OCI-LY3 (cell line): ENCODE data around the gene HIVEP3.
A peak's percentile ranks its signal among the peaks of the same experiment; 100 is the strongest.

Experiments used
- H2AFZ ChIP-seq: fragments of 200-600, 300-600 bp; shearing (Covaris generic); 2 replicates; pipeline ENCODE4 v1.6.0; 2014; ENCODE audit warnings: antibody characterized with exemption, low read depth, low read length
- H3K27ac ChIP-seq: fragments of 200-600, 300-600 bp; sonication (generic); 2 replicates; pipeline ENCODE4 v1.5.1; 2014; ENCODE audit warnings: mild to moderate bottlenecking, low read length, moderate library complexity, mixed read lengths
- H3K27me3 ChIP-seq: fragments of 200-600, 300-600 bp; sonication (generic); 2 replicates; pipeline ENCODE4 v1.6.1; 2014; ENCODE audit warnings: low read depth, low read length, mixed read lengths
- H3K36me3 ChIP-seq: fragments of 200-600, 300-600 bp; sonication (generic); replicated peaks from 2 replicates; pipeline ENCODE3; 2014; ENCODE audit warnings: low read depth, low read length, mixed read lengths
- H3K4me1 ChIP-seq: fragments of 300-600, 200-600 bp; sonication (generic); 2 replicates; pipeline ENCODE4 v1.6.1; 2014; ENCODE audit warnings: low read length, mixed read lengths
- H3K4me2 ChIP-seq: fragments of 200-600, 300-600 bp; sonication (generic); 2 replicates; pipeline ENCODE4 v1.6.1; 2014; ENCODE audit warnings: low read length, mixed read lengths
- H3K4me3 ChIP-seq: fragments of 300-600, 200-600 bp; sonication (generic); 2 replicates; pipeline ENCODE4 v1.5.1; 2014; ENCODE audit warnings: antibody characterized with exemption, mild to moderate bottlenecking, low read length, moderate library complexity
- H3K79me2 ChIP-seq: fragments of 300-600, 200-600 bp; shearing (Covaris generic); 2 replicates; pipeline ENCODE4 v1.6.1; 2014; ENCODE audit warnings: mild to moderate bottlenecking, low read length, mixed read lengths
- H3K9ac ChIP-seq: fragments of 300-600, 200-600 bp; shearing (Covaris generic); 2 replicates; pipeline ENCODE4 v1.6.0; 2014; ENCODE audit warnings: mild to moderate bottlenecking, low read length, moderate library complexity
- H3K9me3 ChIP-seq: fragments of 200-600, 300-600 bp; shearing (Covaris generic); 2 replicates; pipeline ENCODE4 v1.6.1; 2014; ENCODE audit warnings: low read length, mixed read lengths; ENCODE audit not compliant: insufficient read depth
- H4K20me1 ChIP-seq: fragments of 200-600, 300-600 bp; sonication (generic); 2 replicates; pipeline ENCODE4 v1.6.1; 2016; ENCODE audit warnings: low read length, mixed read lengths; ENCODE audit not compliant: insufficient read depth
- EZH2phosphoT487 ChIP-seq: fragments of 200-600 bp; shearing (Covaris generic); IDR thresholded peaks from 2 replicates; pipeline ENCODE4 v1.6.1; 2018; ENCODE audit warnings: antibody characterized with exemption, mixed run types, low read depth
- TF ChIP-seq, protein P1 (sequence below): fragments of 200-600, 300-600 bp; sonication (generic); IDR thresholded peaks from 2 replicates; pipeline ENCODE4 v1.5.1; 2014; ENCODE audit warnings: antibody characterized with exemption, low read length, low read depth

Gene HIVEP3

DNA sequence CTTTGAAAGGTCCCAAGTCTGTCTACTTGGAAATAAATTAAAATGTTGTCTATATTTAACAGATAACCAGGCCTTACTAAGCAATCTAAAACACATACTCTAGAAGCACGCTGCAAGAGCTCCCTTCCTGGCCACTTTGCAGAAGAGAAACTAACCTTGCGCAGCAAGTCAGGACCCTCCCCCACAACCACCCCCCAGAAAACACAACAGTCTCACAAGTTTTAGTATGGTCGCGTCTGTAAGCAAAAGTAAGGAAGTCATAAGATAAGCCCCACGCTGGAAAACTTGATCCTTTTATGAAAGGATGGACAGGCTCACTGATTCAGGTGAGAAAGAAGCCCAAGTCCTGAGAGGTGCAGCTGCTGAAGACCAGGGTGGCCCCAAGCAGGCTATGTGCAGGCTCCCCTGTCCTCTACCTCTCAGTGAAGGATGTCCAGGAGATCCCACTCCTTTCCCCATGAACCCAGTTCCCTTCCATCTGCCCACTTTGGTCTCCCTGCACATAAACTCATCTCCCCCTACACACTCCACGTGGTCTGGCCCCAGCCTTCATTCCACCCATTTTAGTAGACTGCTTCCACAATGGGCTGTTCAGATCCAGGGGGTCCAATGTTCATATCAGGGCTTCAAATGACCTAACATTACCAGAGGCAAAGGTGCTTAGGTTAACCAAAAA is 23.8 kb downstream of the HIVEP3 start:
- H2AFZ ChIP-seq, result no peak overlapping the region
- H3K4me3 ChIP-seq, result no peak overlapping the region
- H3K27ac ChIP-seq, result no peak overlapping the region
- H3K4me1 ChIP-seq, result peaks cover 35% of the 10 kb centered on the region
- no peaks in the 10 kb centered on the region for H3K27me3 ChIP-seq
- no peaks in the 10 kb centered on the region for H3K36me3 ChIP-seq
- peak overlapping the region; percentile 45 for H3K4me2 ChIP-seq
- no peaks in the 10 kb centered on the region for H3K9me3 ChIP-seq
- H3K79me2 ChIP-seq, result peaks cover 41% of the 10 kb centered on the region
- TF ChIP-seq EZH2phosphoT487, result no peak
- TF ChIP-seq, protein P1, sequence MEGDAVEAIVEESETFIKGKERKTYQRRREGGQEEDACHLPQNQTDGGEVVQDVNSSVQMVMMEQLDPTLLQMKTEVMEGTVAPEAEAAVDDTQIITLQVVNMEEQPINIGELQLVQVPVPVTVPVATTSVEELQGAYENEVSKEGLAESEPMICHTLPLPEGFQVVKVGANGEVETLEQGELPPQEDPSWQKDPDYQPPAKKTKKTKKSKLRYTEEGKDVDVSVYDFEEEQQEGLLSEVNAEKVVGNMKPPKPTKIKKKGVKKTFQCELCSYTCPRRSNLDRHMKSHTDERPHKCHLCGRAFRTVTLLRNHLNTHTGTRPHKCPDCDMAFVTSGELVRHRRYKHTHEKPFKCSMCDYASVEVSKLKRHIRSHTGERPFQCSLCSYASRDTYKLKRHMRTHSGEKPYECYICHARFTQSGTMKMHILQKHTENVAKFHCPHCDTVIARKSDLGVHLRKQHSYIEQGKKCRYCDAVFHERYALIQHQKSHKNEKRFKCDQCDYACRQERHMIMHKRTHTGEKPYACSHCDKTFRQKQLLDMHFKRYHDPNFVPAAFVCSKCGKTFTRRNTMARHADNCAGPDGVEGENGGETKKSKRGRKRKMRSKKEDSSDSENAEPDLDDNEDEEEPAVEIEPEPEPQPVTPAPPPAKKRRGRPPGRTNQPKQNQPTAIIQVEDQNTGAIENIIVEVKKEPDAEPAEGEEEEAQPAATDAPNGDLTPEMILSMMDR, result no peak
- H4K20me1 ChIP-seq, result no peaks in the 10 kb centered on the region
- H3K9ac ChIP-seq, result 0 out of 2 replicates have a peak overlapping the region, but pooled peaks have one; percentile 4

DNA sequence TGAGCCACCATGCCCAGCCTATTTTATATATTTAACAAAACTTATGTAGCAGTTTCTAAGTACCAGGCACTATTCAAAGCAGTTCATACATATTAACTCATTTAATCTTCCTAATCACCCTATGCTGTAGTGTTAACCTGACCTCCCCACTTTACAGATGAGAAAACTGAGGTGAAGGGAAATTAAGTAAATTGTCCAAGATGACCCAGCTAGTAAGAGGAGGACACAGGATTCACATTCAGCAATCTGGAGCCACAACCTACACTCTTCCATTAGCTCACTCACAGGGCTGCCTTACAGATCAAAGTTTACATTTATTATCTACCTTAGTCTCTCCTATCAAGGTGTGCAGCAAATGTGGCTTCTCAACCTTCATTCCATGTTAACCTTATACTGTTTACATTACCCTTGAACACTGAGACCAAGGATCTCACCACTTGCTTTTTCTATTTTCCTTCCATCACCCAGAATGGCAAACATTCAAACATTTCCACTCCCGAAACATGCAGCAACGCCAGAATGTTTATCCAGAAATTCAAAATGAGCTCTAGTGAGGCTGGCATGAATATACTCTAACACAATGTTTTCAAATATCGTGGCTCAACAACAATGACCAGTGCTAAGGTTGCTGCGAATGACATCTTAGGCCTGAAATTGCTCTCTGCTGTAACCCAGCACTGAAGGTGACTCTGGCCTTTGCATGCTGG is 24.5 kb downstream of the HIVEP3 start:
- Histone ChIP-seq H3K9ac (0 out of 2 replicates have a peak overlapping the region, but pooled peaks have one; percentile 4), H3K27ac (no peak overlapping the region), H3K79me2 (peaks cover 46% of the 10 kb centered on the region), H4K20me1 (no peaks in the 10 kb centered on the region), H3K36me3 (no peaks in the 10 kb centered on the region), H3K27me3 (no peaks in the 10 kb centered on the region), H3K4me3 (no peak overlapping the region), H3K9me3 (no peaks in the 10 kb centered on the region), H3K4me2 (peak overlapping the region; percentile 45), H2AFZ (no peak overlapping the region), H3K4me1 (peaks cover 35% of the 10 kb centered on the region)
- TF ChIP-seq, protein P1, result no peak
- no peak for TF ChIP-seq EZH2phosphoT487

DNA sequence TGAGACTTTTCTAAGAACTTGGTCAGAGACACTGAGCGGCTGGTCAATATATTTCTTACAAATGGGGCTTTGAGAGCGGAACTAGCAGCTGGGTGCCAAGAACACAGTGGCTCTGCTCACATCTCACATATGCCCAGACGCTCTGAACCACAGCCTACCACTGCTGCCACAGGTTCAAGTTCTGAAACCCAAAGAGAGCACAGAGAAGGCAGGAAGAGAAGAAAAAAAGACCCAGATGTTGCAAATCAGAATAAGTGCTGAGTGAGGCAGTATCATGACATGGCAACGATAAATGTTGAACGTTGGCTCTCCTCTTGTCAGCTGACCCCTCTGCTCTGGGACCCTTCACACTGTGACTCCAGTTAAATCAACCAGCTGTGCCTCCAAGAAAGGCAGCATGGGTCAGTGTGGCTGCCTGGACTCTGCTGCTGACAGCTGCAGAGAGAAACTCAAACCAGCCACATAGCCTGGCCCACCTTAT is 26.4 kb downstream of the HIVEP3 start:
- peak overlapping the region; percentile 77 for H3K4me3 ChIP-seq
- H3K79me2 ChIP-seq, result peaks cover 53% of the 10 kb centered on the region
- H4K20me1 ChIP-seq, result no peaks in the 10 kb centered on the region
- TF ChIP-seq, protein P1, result no peak
- no peak for TF ChIP-seq EZH2phosphoT487
- H3K4me2 ChIP-seq, result peak overlapping the region; percentile 98
- H3K36me3 ChIP-seq, result no peaks in the 10 kb centered on the region
- no peak overlapping the region for H2AFZ ChIP-seq
- no peaks in the 10 kb centered on the region for H3K27me3 ChIP-seq
- H3K9ac ChIP-seq, result peak overlapping the region; percentile 63
- H3K27ac ChIP-seq, result no peak overlapping the region
- H3K9me3 ChIP-seq, result no peaks in the 10 kb centered on the region
- H3K4me1 ChIP-seq, result peaks cover 35% of the 10 kb centered on the region

DNA sequence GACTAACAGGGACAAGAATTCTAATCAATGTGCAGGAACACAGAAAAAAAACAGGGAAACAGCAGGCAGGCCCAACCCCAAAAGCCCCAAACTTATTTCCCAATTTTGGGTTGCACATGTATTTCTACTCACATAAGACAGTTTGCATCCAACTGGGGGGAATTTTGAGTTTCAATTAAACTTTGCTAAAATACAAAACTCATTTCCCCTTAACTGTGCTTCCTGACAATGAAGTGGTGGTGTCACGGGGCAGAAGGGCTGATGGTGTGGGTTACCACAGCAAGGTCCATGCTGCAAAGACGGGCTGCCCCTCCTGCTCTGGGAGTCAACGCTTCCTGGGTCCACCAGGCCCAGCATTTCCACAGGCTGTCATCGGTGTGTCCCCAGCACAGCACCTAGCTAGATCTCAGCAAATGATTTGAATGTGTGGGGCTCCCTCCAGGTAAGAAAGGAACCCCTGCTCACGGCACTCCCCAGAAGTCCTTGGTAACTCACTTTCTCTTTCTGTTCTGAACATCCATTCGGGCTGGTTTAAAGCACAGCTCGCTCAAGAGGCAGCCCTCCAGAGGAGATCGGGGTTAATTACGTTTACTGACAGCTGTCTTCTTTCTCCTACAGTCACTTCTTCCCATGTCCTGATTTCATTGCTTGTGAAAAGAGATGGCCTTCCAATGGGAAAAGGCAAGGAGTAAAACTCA is 27.4 kb downstream of the HIVEP3 start:
- TF ChIP-seq, protein P1, result peak; percentile 23; the same call in 1 of the 2 replicates
- no peak for TF ChIP-seq EZH2phosphoT487
- H2AFZ ChIP-seq, result peak overlapping the region; percentile 68; the same call in 1 of the 2 replicates

More for the DNA sequence above, 27.4 kb downstream of the HIVEP3 start:
- H3K9me3 ChIP-seq, result no peaks in the 10 kb centered on the region
- H3K4me2 ChIP-seq, result peak overlapping the region; percentile 98
- peaks cover 53% of the 10 kb centered on the region for H3K79me2 ChIP-seq
- peak overlapping the region; percentile 63 for H3K9ac ChIP-seq
- H3K36me3 ChIP-seq, result no peaks in the 10 kb centered on the region
- peak overlapping the region; percentile 44 for H3K27ac ChIP-seq
- peak overlapping the region; percentile 77 for H3K4me3 ChIP-seq
- H3K27me3 ChIP-seq, result no peaks in the 10 kb centered on the region
- H3K4me1 ChIP-seq, result peaks cover 35% of the 10 kb centered on the region
- H4K20me1 ChIP-seq, result no peaks in the 10 kb centered on the region
